ENCODE measurements around the gene HGFAC. TPM values are rescaled to one million over a fixed set of nuclear protein-coding genes. Genes with fewer than 3 reads are reported as not detected.

Gene HGFAC
- 0.20 to 0.76 TPM (median 0.48 TPM) in 3 replicates for total RNA-seq (2021)
- Bru-seq, nascent RNA: not detected
- long read RNA-seq, experiment 1: 0 reads
- long read RNA-seq, experiment 2: 0 reads
- long read RNA-seq, experiment 3: 0 reads

- H3K27ac Mint-ChIP-seq: no peak within 1 kb of the TSS
- DNase-seq (ENCODE audit: low spot score) (no peak), ATAC-seq (no peak)
- ChIA-PET CTCF (interaction anchor here (0.6 to 5.0 kb wide), 7 partner anchors 10 to 123 kb away, joined by 3 to 42 read pairs (median 4); no protein-coding TSS in a partner anchor), POLR2A (no interaction called here)
- no peaks in the 10 kb centered on the region for H3K9me3 Mint-ChIP-seq
- H3K4me3 Mint-ChIP-seq: no peak within 1 kb of the TSS
- TF ChIP-seq ZMAT4 (CRISPR knock-in tag; IDR thresholded peaks at IDR 0.05) (no peak), ESRRA (CRISPR knock-in tag; IDR thresholded peaks at IDR 0.05; ENCODE audit: borderline replicate concordance) (no peak), ZNF138 (CRISPR knock-in tag; conservative IDR thresholded peaks at IDR 0.05) (no peak), E2F1 (CRISPR knock-in tag; IDR thresholded peaks at IDR 0.05) (no peak), IRF1 (CRISPR knock-in tag; IDR thresholded peaks at IDR 0.05) (no peak), IRF2 (CRISPR knock-in tag; IDR thresholded peaks at IDR 0.05; ENCODE audit: borderline replicate concordance, low read depth) (no peak), PRDM15 (CRISPR knock-in tag; IDR thresholded peaks at IDR 0.05) (no peak), TEAD1 (CRISPR knock-in tag; IDR thresholded peaks at IDR 0.05) (no peak), MXD4 (CRISPR knock-in tag; IDR thresholded peaks at IDR 0.05; ENCODE audit: borderline replicate concordance) (no peak), NR3C1 (CRISPR knock-in tag; conservative IDR thresholded peaks at IDR 0.05; ENCODE audit: low read depth) (no peak), SP1 (CRISPR knock-in tag; conservative IDR thresholded peaks at IDR 0.05) (no peak), FOXK1 (CRISPR knock-in tag; IDR thresholded peaks at IDR 0.05) (no peak)
- no peaks in the 10 kb centered on the region for H3K36me3 Mint-ChIP-seq
- no peaks in the 10 kb centered on the region for H3K27me3 Mint-ChIP-seq (ENCODE audit: low read depth)
- H3K4me1 Mint-ChIP-seq: no peaks in the 10 kb centered on the region
Observed at GRCh38 chr4:3441501-3442459, at the start of gene HGFAC. Gene HGFAC (plus strand): TSS chr4:3441968. CDS start chr4:3442002, 34 bp downstream.

GRCh38 chr4:3392321-3392720 is 49.4 kb upstream of the HGFAC start:
- ATAC-seq (no peak), DNase-seq (ENCODE audit: low spot score) (no peak)
- ChIA-PET CTCF (interaction anchor here (1.3 to 1.6 kb wide), 3 partner anchors 13 to 74 kb away, joined by 3 to 7 read pairs (median 6); no protein-coding TSS in a partner anchor), POLR2A (no interaction called here)
- no peaks in the 10 kb centered on the region; the same call in 1 of the 2 replicates for H3K27me3 Mint-ChIP-seq (ENCODE audit: low read depth)
- peaks cover 41% of the 10 kb centered on the region for H3K4me1 Mint-ChIP-seq
- H3K4me3 Mint-ChIP-seq: no peak overlapping the region
- TF ChIP-seq ARID4B (CRISPR knock-in tag; IDR thresholded peaks at IDR 0.05; ENCODE audit: borderline replicate concordance): no peak
- TF ChIP-seq GRHL2 (CRISPR knock-in tag; IDR thresholded peaks at IDR 0.05; ENCODE audit: insufficient replicate concordance, severe bottlenecking): no peak
- no peak for TF ChIP-seq ZNF423 (CRISPR knock-in tag; IDR thresholded peaks at IDR 0.05)
- H3K9me3 Mint-ChIP-seq: peaks cover 14% of the 10 kb centered on the region
- peaks cover 7% of the 10 kb centered on the region for H3K36me3 Mint-ChIP-seq
- no peak overlapping the region for H3K27ac Mint-ChIP-seq

Measured in WTC11 (cell line).